Fibroblast of lung (primary cell): ENCODE measurements around the gene CCL3.

Experiments
- EZH2 ChIP-seq: IDR thresholded peaks from 2 replicates; pipeline ENCODE4 v1.5.1; 2012; ENCODE audit warnings: low read length, control low read depth, mild to moderate bottlenecking; ENCODE audit errors: missing control alignments
- TF ChIP-seq, protein P1 (sequence below), 2 donors: IDR thresholded peaks in 1 of 2; conservative IDR thresholded peaks in 1 of 2; 1 replicate in 1 of 2; 2 replicates in 1 of 2; pipeline ENCODE4 v1.5.1; 2011 to 2012; ENCODE audit warnings: low read length in 2 of 2, control low read depth in 1 of 2, inconsistent platforms in 1 of 2, low read depth in 1 of 2, mild to moderate bottlenecking in 1 of 2

DNA sequence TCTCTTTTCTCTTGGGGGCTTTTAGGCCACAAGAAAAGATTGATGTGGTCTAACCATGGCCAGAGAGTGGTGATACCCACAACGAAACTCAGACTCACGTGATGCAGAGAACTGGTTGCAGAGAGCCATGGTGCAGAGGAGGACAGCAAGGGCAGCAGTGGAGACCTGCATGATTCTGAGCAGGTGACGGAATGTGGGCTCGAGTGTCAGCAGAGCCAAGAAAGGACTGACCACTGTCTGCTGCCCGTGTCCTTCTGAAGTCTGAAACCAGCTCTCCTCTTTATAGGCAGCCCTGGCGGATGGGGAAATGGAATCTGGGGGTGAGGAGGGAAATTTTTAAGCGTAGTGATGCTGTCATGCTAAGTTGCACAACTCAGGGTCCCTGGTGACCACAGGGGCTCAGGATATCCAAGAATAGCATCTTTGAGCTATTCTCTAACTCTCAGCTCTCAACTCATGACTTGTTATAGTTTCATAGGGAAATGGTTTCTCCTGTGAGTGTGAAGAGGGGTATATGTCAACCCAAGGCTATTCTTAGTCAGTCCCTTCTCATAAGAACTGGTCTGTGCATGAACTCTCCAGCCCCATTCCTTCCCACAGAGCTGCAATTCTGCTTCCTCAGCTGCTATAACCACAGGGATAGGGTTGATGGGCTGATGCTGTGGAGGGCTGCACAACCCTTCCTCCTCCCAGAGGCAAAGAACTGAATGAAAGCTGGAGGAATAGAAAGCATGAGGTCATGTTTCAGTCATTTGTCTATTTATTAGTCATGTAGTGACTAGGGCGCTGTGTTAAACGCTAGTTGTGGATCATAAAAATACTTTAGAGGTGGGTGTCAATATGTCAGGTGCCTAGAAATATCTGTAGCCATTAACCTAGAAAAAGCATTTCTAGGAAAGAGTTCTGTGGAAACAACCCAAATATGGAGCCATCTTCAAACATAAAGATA lies at the start of gene CCL3:
- no peak for TF ChIP-seq EZH2
- TF ChIP-seq, protein P1, sequence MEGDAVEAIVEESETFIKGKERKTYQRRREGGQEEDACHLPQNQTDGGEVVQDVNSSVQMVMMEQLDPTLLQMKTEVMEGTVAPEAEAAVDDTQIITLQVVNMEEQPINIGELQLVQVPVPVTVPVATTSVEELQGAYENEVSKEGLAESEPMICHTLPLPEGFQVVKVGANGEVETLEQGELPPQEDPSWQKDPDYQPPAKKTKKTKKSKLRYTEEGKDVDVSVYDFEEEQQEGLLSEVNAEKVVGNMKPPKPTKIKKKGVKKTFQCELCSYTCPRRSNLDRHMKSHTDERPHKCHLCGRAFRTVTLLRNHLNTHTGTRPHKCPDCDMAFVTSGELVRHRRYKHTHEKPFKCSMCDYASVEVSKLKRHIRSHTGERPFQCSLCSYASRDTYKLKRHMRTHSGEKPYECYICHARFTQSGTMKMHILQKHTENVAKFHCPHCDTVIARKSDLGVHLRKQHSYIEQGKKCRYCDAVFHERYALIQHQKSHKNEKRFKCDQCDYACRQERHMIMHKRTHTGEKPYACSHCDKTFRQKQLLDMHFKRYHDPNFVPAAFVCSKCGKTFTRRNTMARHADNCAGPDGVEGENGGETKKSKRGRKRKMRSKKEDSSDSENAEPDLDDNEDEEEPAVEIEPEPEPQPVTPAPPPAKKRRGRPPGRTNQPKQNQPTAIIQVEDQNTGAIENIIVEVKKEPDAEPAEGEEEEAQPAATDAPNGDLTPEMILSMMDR (conservative IDR thresholded peaks at IDR 0.05 in 1 of 2, IDR thresholded peaks at IDR 0.05 in 1 of 2; ENCODE audit: low read depth in 1 of 2, low read length in 2 of 2) = no peak
